Stomach (tissue), 4 donors: Measurements from ENCODE around the gene TEX51.

Experiments used
- EP300 ChIP-seq: sonication (generic); formaldehyde crosslinking; IDR thresholded peaks from one replicate; pipeline ENCODE4 v1.6.1; 2017; ENCODE audit warnings: antibody characterized with exemption
- POLR2A ChIP-seq, 4 donors: fragments of 450-650 bp; IDR thresholded peaks; one replicate each; pipeline ENCODE4 v1.6.1; 2016; ENCODE audit warnings: antibody characterized with exemption in 4 of 4, control low read depth in 2 of 4, mild to moderate bottlenecking in 1 of 4, moderate library complexity in 1 of 4
- TF ChIP-seq, protein P1 (sequence below), 7 experiments: fragments of 450-650 bp in 4 of 7; fragments of 200-600 bp in 3 of 7; sonication (generic) in 3 of 7; IDR thresholded peaks; one replicate each; pipeline ENCODE4 v1.5.1; 2016 to 2019; ENCODE audit warnings: antibody characterized with exemption in 7 of 7, control low read depth in 2 of 7, mild to moderate bottlenecking in 1 of 7

DNA sequence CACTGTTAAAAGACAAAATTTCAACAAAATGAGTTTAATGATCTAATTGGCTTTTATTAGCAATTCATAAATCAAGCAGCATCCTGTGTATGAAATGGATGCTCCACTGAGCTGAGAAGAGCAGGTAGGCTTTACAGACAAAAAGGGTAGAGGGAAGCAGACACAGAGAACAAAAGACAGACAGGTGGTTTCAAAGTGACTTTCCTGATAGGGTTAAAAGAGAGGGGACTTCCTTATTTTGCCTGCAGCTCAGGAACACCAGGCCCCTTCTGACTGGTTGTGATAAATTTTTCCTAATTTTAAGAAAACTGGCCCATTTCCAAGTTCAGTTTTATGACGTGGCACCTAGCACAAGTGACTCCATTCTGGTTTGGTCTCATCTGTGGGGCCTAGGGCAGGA is 11.9 kb downstream of the TEX51 start:
- TF ChIP-seq, protein P1, sequence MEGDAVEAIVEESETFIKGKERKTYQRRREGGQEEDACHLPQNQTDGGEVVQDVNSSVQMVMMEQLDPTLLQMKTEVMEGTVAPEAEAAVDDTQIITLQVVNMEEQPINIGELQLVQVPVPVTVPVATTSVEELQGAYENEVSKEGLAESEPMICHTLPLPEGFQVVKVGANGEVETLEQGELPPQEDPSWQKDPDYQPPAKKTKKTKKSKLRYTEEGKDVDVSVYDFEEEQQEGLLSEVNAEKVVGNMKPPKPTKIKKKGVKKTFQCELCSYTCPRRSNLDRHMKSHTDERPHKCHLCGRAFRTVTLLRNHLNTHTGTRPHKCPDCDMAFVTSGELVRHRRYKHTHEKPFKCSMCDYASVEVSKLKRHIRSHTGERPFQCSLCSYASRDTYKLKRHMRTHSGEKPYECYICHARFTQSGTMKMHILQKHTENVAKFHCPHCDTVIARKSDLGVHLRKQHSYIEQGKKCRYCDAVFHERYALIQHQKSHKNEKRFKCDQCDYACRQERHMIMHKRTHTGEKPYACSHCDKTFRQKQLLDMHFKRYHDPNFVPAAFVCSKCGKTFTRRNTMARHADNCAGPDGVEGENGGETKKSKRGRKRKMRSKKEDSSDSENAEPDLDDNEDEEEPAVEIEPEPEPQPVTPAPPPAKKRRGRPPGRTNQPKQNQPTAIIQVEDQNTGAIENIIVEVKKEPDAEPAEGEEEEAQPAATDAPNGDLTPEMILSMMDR (IDR thresholded peaks at IDR 0.05), result no peak
- TF ChIP-seq POLR2A (IDR thresholded peaks at IDR 0.05), result no peak
- no peak for TF ChIP-seq EP300
